GM23248 (cell line): ENCODE measurements around the gene MRPS31.

Source experiments
- EZH2 ChIP-seq: fragments of 200-600 bp; sonication (generic); IDR thresholded peaks from 2 replicates; pipeline ENCODE4 v1.6.1; 2018; ENCODE audit warnings: antibody characterized with exemption, mild to moderate bottlenecking; ENCODE audit not compliant: insufficient read depth, poor library complexity, severe bottlenecking
- EZH2phosphoT487 ChIP-seq: fragments of 200-600 bp; sonication (generic); IDR thresholded peaks from 2 replicates; pipeline ENCODE4 v1.6.1; 2018; ENCODE audit warnings: antibody characterized with exemption, moderate library complexity, mild to moderate bottlenecking, low read depth; ENCODE audit not compliant: insufficient read depth

- TF ChIP-seq EZH2 = no peak
- TF ChIP-seq EZH2phosphoT487 = no peak
Measured at GRCh38 chr13:40777809-40778175, 6.8 kb upstream of the MRPS31 start.
